ENCODE results near the gene WFS1.

Gene WFS1

GRCh38 chr4:6341696-6342095, 72.0 kb downstream of the WFS1 start:
- no peak for TF ChIP-seq CTCF (IDR thresholded peaks at IDR 0.05; ENCODE audit: low read depth, low read length)

GRCh38 chr4:6342530-6343293, 73.1 kb downstream of the WFS1 start:
- H3K4me3 ChIP-seq (ENCODE audit: low read depth, low read length), result no peak overlapping the region
- TF ChIP-seq CTCF (IDR thresholded peaks at IDR 0.05; ENCODE audit: low read depth, low read length), result no peak

More at GRCh38 chr4:6341696-6342095, 72.0 kb downstream of the WFS1 start:
- H3K4me3 ChIP-seq (ENCODE audit: low read depth, low read length), result no peak overlapping the region

- no peak overlapping the region for H3K4me3 ChIP-seq (ENCODE audit: low read depth, low read length)
- TF ChIP-seq CTCF (IDR thresholded peaks at IDR 0.05; ENCODE audit: low read depth, low read length), result no peak
Observed at GRCh38 chr4:6343939-6344408, 74.3 kb downstream of the WFS1 start.

GRCh38 chr4:6345096-6345830, 75.6 kb downstream of the WFS1 start:
- no peak for TF ChIP-seq CTCF (IDR thresholded peaks at IDR 0.05; ENCODE audit: low read depth, low read length)
- H3K4me3 ChIP-seq (ENCODE audit: low read depth, low read length), result no peak overlapping the region

GRCh38 chr4:6345866-6346265, 76.2 kb downstream of the WFS1 start:
- H3K4me3 ChIP-seq (ENCODE audit: low read depth, low read length), result no peak overlapping the region
- TF ChIP-seq CTCF (IDR thresholded peaks at IDR 0.05; ENCODE audit: low read depth, low read length), result no peak

GRCh38 chr4:6346373-6347110, 76.9 kb downstream of the WFS1 start:
- no peak for TF ChIP-seq CTCF (IDR thresholded peaks at IDR 0.05; ENCODE audit: low read depth, low read length)
- no peak overlapping the region for H3K4me3 ChIP-seq (ENCODE audit: low read depth, low read length)
